ENCODE data around the gene PDE11A. TPM values are rescaled to one million over a fixed set of nuclear protein-coding genes. Genes with fewer than 3 reads are reported as not detected.

PDE11A gene
- total RNA-seq, 2 experiments from 2014 or later, result not detected

DNA sequence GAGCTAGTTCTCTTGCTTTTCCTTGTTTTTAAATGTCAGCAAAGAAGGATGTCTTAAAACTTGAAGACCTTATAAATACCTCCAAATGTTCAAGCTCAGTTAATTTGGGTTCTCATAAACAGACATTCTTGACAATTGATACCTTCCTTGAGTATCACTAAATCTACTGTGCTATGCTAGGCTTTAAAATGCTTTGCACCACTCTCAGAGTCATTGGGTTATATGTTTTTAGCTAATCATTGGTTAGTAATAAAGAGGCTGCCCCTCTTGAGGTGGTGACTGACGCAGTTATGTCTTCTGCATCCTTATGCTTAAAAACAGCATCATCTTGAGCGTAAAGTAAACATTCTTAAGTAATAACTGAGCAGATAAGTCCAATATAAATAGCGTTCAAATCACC lies 404.0 kb downstream of the PDE11A start:
- DNase-seq (no peak), ATAC-seq (ENCODE audit: poor library complexity) (no peak)
- H3K27me3 Mint-ChIP-seq, result no peaks in the 10 kb centered on the region
- Histone ChIP-seq H3K27me3 (ENCODE audit: control insufficient read depth in 1 of 2, insufficient read depth in 2 of 2, low read length in 2 of 2) (no peaks in the 10 kb centered on the region), H3K36me3 (ENCODE audit: insufficient read depth, low read length) (no peaks in the 10 kb centered on the region), H3K4me3 (ENCODE audit: low read length) (no peak overlapping the region), H3K9me3 (ENCODE audit: control insufficient read depth in 1 of 2, insufficient read depth in 1 of 2, low read length in 2 of 2) (no peaks in the 10 kb centered on the region), H3K27ac (ENCODE audit: low read depth in 1 of 2, low read length in 2 of 2) (no peak overlapping the region), H3K4me1 (ENCODE audit: insufficient read depth, low read length) (no peaks in the 10 kb centered on the region)
- POLR2A ChIA-PET, result no interaction called here
- CTCF ChIA-PET, result interaction anchor here (1.2 kb wide), 1 partner anchor 13 kb away, joined by 3 read pairs; no protein-coding TSS in a partner anchor
- no peaks in the 10 kb centered on the region for H3K36me3 Mint-ChIP-seq (ENCODE audit: low read depth)
- H3K9me3 Mint-ChIP-seq, result no peaks in the 10 kb centered on the region
- no peaks in the 10 kb centered on the region for H3K4me1 Mint-ChIP-seq (ENCODE audit: low read depth)
- no peak overlapping the region for H3K27ac Mint-ChIP-seq
- intact Hi-C loops (cut with DNase I, micrococcal nuclease), result no loop called here
- TF ChIP-seq, protein P1, sequence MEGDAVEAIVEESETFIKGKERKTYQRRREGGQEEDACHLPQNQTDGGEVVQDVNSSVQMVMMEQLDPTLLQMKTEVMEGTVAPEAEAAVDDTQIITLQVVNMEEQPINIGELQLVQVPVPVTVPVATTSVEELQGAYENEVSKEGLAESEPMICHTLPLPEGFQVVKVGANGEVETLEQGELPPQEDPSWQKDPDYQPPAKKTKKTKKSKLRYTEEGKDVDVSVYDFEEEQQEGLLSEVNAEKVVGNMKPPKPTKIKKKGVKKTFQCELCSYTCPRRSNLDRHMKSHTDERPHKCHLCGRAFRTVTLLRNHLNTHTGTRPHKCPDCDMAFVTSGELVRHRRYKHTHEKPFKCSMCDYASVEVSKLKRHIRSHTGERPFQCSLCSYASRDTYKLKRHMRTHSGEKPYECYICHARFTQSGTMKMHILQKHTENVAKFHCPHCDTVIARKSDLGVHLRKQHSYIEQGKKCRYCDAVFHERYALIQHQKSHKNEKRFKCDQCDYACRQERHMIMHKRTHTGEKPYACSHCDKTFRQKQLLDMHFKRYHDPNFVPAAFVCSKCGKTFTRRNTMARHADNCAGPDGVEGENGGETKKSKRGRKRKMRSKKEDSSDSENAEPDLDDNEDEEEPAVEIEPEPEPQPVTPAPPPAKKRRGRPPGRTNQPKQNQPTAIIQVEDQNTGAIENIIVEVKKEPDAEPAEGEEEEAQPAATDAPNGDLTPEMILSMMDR (IDR thresholded peaks at IDR 0.05), result no peak
- no peak overlapping the region for H3K4me3 Mint-ChIP-seq

DNA sequence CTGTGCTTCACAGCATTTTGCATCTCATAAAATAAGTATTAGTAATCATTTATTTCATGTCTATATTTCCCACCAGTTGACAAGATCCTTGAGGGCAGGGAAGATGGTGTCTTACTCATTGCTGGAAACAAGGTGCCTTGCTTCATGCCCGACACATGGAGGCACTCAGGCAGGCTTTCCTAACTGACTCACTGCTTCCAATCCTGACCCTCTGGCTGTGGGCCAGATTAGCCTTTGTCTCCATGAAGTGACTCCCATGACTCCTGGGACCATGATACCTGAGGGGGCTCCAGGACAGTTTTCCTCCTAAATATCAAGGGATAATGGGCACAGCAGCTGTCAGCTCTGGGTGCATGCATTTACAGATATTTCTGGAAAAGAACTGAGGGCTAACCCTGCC lies 405.0 kb downstream of the PDE11A start:
- Mint-ChIP-seq H3K27ac (no peak overlapping the region), H3K4me3 (no peak overlapping the region)
- no peak for ATAC-seq (ENCODE audit: poor library complexity)

DNA sequence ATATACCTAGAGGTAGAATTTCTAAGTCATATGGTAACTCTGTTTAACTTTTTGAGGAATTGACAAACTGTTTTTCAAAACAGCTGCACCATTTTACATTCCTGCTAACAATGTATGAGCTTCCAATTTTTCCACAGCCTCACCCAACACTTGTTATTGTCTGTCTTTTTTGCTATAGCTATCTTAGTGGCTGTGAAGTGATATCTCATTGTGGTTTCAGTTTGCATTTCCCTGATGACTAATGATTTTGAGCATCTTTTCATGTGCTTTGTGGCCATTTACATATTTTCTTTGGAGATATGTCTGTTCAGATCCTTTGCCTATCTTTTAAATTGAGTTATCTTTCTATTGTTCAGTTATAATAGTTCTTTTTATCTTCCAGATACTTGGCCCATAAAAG lies 406.2 kb downstream of the PDE11A start:
- H3K4me1 ChIP-seq (ENCODE audit: insufficient read depth, low read length), result no peaks in the 10 kb centered on the region
- TF ChIP-seq, protein P1 (IDR thresholded peaks at IDR 0.05), result no peak
- no peaks in the 10 kb centered on the region for H3K9me3 Mint-ChIP-seq
- POLR2A ChIA-PET, result no interaction called here
- H3K9me3 ChIP-seq (ENCODE audit: control insufficient read depth in 1 of 2, insufficient read depth in 1 of 2, low read length in 2 of 2), result no peaks in the 10 kb centered on the region
- H3K36me3 ChIP-seq (ENCODE audit: insufficient read depth, low read length), result no peaks in the 10 kb centered on the region
- no peaks in the 10 kb centered on the region for H3K36me3 Mint-ChIP-seq (ENCODE audit: low read depth)
- H3K27me3 Mint-ChIP-seq, result no peaks in the 10 kb centered on the region
- no peak overlapping the region for H3K27ac Mint-ChIP-seq
- H3K4me1 Mint-ChIP-seq (ENCODE audit: low read depth), result no peaks in the 10 kb centered on the region
- no peaks in the 10 kb centered on the region for H3K27me3 ChIP-seq (ENCODE audit: control insufficient read depth in 1 of 2, insufficient read depth in 2 of 2, low read length in 2 of 2)
- H3K27ac ChIP-seq (ENCODE audit: low read depth in 1 of 2, low read length in 2 of 2), result no peak overlapping the region
- intact Hi-C loops (cut with DNase I, micrococcal nuclease), result no loop called here
- no peak for ATAC-seq (ENCODE audit: poor library complexity)
- no peak overlapping the region for H3K4me3 Mint-ChIP-seq
- DNase-seq, result no peak
- CTCF ChIA-PET, result no interaction called here
- H3K4me3 ChIP-seq (ENCODE audit: low read length), result no peak overlapping the region

More for the DNA sequence above, 405.0 kb downstream of the PDE11A start:
- CTCF ChIA-PET, result no interaction called here
- Mint-ChIP-seq H3K4me1 (ENCODE audit: low read depth) (no peaks in the 10 kb centered on the region), H3K36me3 (ENCODE audit: low read depth) (no peaks in the 10 kb centered on the region), H3K9me3 (no peaks in the 10 kb centered on the region), H3K27me3 (no peaks in the 10 kb centered on the region)
- no peaks in the 10 kb centered on the region for H3K36me3 ChIP-seq (ENCODE audit: insufficient read depth, low read length)
- no peaks in the 10 kb centered on the region for H3K27me3 ChIP-seq (ENCODE audit: control insufficient read depth in 1 of 2, insufficient read depth in 2 of 2, low read length in 2 of 2)
- no peak overlapping the region for H3K4me3 ChIP-seq (ENCODE audit: low read length)
- no peak for DNase-seq
- H3K9me3 ChIP-seq (ENCODE audit: control insufficient read depth in 1 of 2, insufficient read depth in 1 of 2, low read length in 2 of 2), result no peaks in the 10 kb centered on the region
- TF ChIP-seq, protein P1 (IDR thresholded peaks at IDR 0.05), result no peak
- no peak overlapping the region for H3K27ac ChIP-seq (ENCODE audit: low read depth in 1 of 2, low read length in 2 of 2)
- POLR2A ChIA-PET, result no interaction called here
- intact Hi-C loops (cut with DNase I, micrococcal nuclease), result no loop called here
- H3K4me1 ChIP-seq (ENCODE audit: insufficient read depth, low read length), result no peaks in the 10 kb centered on the region
